Smooth muscle cell (in vitro differentiated cells): ENCODE measurements around the gene IGLL5. TPM values are rescaled to one million over a fixed set of nuclear protein-coding genes. Genes with fewer than 3 reads are reported as not detected.

Source experiments
- DNase-seq: peaks from one replicate; lab custom pipeline; 2025; ENCODE audit not compliant: unreplicated experiment; lab: John Stamatoyannopoulos, UW
- H2AFZ ChIP-seq: fragments of 200-600 bp; sonication (generic); 2 replicates; pipeline ENCODE4 v1.6.0; 2016; ENCODE audit warnings: antibody characterized with exemption, low read depth, mild to moderate bottlenecking
- H3F3A ChIP-seq: fragments of 200-600 bp; sonication (generic); 2 replicates; pipeline ENCODE4 v1.6.0; 2017; ENCODE audit warnings: antibody characterized with exemption, low read depth
- H3K27ac ChIP-seq: fragments of 200-600 bp; sonication (generic); 2 replicates; pipeline ENCODE4 v1.5.1; 2016; ENCODE audit warnings: low read depth, mild to moderate bottlenecking
- H3K27me3 ChIP-seq: fragments of 200-600 bp; sonication (generic); 2 replicates; pipeline ENCODE4 v1.6.1; 2016; ENCODE audit warnings: low read depth, mild to moderate bottlenecking
- H3K36me3 ChIP-seq: fragments of 200-600 bp; sonication (generic); 2 replicates; pipeline ENCODE4 v1.5.1; 2016; ENCODE audit warnings: low read depth
- H3K4me1 ChIP-seq: fragments of 200-600 bp; sonication (generic); 2 replicates; pipeline ENCODE4 v1.5.1; 2016; ENCODE audit warnings: low read depth
- H3K4me2 ChIP-seq: fragments of 200-600 bp; sonication (generic); 2 replicates; pipeline ENCODE4 v1.6.0; 2016; ENCODE audit warnings: mild to moderate bottlenecking
- H3K4me3 ChIP-seq: fragments of 200-600 bp; sonication (generic); 2 replicates; pipeline ENCODE4 v1.5.1; 2016; ENCODE audit warnings: mild to moderate bottlenecking
- H3K79me2 ChIP-seq: fragments of 200-600 bp; sonication (generic); 2 replicates; pipeline ENCODE4 v1.6.0; 2016; ENCODE audit warnings: low read depth, mild to moderate bottlenecking
- H3K9ac ChIP-seq: fragments of 200-600 bp; sonication (generic); 2 replicates; pipeline ENCODE4 v1.6.0; 2016; ENCODE audit warnings: low read depth
- H3K9me3 ChIP-seq: fragments of 200-600 bp; sonication (generic); replicated peaks from 2 replicates; pipeline ENCODE4 v1.5.1; 2016; ENCODE audit warnings: low read depth
- H4K20me1 ChIP-seq: fragments of 200-600 bp; sonication (generic); 2 replicates; pipeline ENCODE4 v1.6.0; 2016; ENCODE audit warnings: low read depth
- CTCF ChIP-seq: fragments of 200-600 bp; sonication (generic); IDR thresholded peaks from 2 replicates; pipeline ENCODE4 v1.5.1; 2017; ENCODE audit warnings: borderline replicate concordance, mild to moderate bottlenecking, antibody characterized with exemption; ENCODE audit not compliant: insufficient read depth, poor library complexity, severe bottlenecking
- WGBS: methylation state at CpG from one replicate; pipeline ENCODE4 v1.1.7; 2016; ENCODE audit warnings: low lambda C conversion rate; 5-methylcytosine and 5-hydroxymethylcytosine counted together
- polyA plus RNA-seq: library from polyadenylated mRNA; unstranded; fragments of >200 nt; fragmentation: Nextera tagmentation; extraction: Ambion mirVana; gene quantifications from 2 replicates; pipeline ENCODE4 v1.2.1, GENCODE V29; 2016
- total RNA-seq: library from RNA; depleted of rRNA; stranded (reverse); fragments of >200 nt; gene quantifications from 2 replicates; pipeline ENCODE4 v1.2.3, GENCODE V29; 2014

The IGLL5 gene
- total and polyA plus RNA-seq, 2 experiments from 2014 or later, result not detected

GRCh38 chr22:22931557-22932270, 44.1 kb downstream of the IGLL5 start:
- Histone ChIP-seq H3K27me3 (no peaks in the 10 kb centered on the region), H3K27ac (no peak overlapping the region), H3K79me2 (no peaks in the 10 kb centered on the region), H3F3A (no peaks in the 10 kb centered on the region), H3K9me3 (no peaks in the 10 kb centered on the region), H2AFZ (no peak overlapping the region), H3K4me2 (no peak overlapping the region), H3K9ac (no peak overlapping the region), H4K20me1 (no peaks in the 10 kb centered on the region), H3K4me1 (peaks cover 5% of the 10 kb centered on the region), H3K36me3 (no peaks in the 10 kb centered on the region), H3K4me3 (no peak overlapping the region)
- DNase-seq, result no peak
- WGBS, result 87% methylated on average over 14 of the region's 14 CpGs
- TF ChIP-seq CTCF, result no peak

GRCh38 chr22:22932512-22932941, 44.9 kb downstream of the IGLL5 start:
- Histone ChIP-seq H4K20me1 (no peaks in the 10 kb centered on the region), H3K4me3 (no peak overlapping the region), H3K27me3 (peaks cover 5% of the 10 kb centered on the region), H3K9ac (no peak overlapping the region), H3K9me3 (no peaks in the 10 kb centered on the region), H3K4me1 (peaks cover 5% of the 10 kb centered on the region), H3K36me3 (no peaks in the 10 kb centered on the region), H3K4me2 (no peak overlapping the region), H3K79me2 (no peaks in the 10 kb centered on the region), H3F3A (no peaks in the 10 kb centered on the region), H2AFZ (no peak overlapping the region), H3K27ac (no peak overlapping the region)
- DNase-seq, result no peak
- no peak for TF ChIP-seq CTCF
- WGBS, result 77% methylated on average over 6 of the region's 6 CpGs

- Histone ChIP-seq H3K4me3 (no peak overlapping the region), H4K20me1 (no peaks in the 10 kb centered on the region), H3K79me2 (no peaks in the 10 kb centered on the region), H3K9me3 (no peaks in the 10 kb centered on the region), H3K9ac (no peak overlapping the region), H3K4me2 (no peak overlapping the region), H3F3A (no peaks in the 10 kb centered on the region), H3K4me1 (peaks cover 5% of the 10 kb centered on the region), H3K27ac (no peak overlapping the region), H3K27me3 (peaks cover 5% of the 10 kb centered on the region), H2AFZ (no peak overlapping the region), H3K36me3 (no peaks in the 10 kb centered on the region)
- TF ChIP-seq CTCF, result no peak
- DNase-seq, result no peak
- WGBS, result 85% methylated on average over 8 of the region's 8 CpGs
Measured at GRCh38 chr22:22933100-22933806, 45.6 kb downstream of the IGLL5 start.
